ENCODE measurements around the gene IRS2. TPM values are rescaled to one million over a fixed set of nuclear protein-coding genes. Genes with fewer than 3 reads are reported as not detected.

The IRS2 gene
- total and polyA plus RNA-seq, 9 donors, result 14.6 to 40.9 (median 26.6) TPM

- no peak overlapping the region for H3K4me3 ChIP-seq
- no peak for DNase-seq
- no peak overlapping the region for H3K27ac ChIP-seq
- H3K9me3 ChIP-seq, result no peaks in the 10 kb centered on the region
- no peaks in the 10 kb centered on the region for H3K36me3 ChIP-seq
- TF ChIP-seq POLR2A (IDR thresholded peaks at IDR 0.05), result no peak
- TF ChIP-seq CTCF (IDR thresholded peaks at IDR 0.05), result no peak
- no peak for TF ChIP-seq EP300 (IDR thresholded peaks at IDR 0.05)
- intact Hi-C loops (cut with DNase I), result no loop called here
- H3K4me1 ChIP-seq (ENCODE audit: insufficient read depth), result peaks cover 18% of the 10 kb centered on the region
- H3K27me3 ChIP-seq, result no peaks in the 10 kb centered on the region
- 58 to 72% (median 65%) methylated on average over 10 of the region's 10 CpGs for WGBS, 3 donors
Measured at GRCh38 chr13:109764470-109765291, 21.7 kb downstream of the IRS2 start.

- H3K36me3 ChIP-seq, result no peaks in the 10 kb centered on the region
- intact Hi-C loops (cut with DNase I), result no loop called here
- H3K27ac ChIP-seq, result no peak overlapping the region
- DNase-seq, result no peak
- peaks cover 18% of the 10 kb centered on the region for H3K4me1 ChIP-seq (ENCODE audit: insufficient read depth)
- TF ChIP-seq POLR2A (IDR thresholded peaks at IDR 0.05) (no peak), EP300 (IDR thresholded peaks at IDR 0.05) (no peak), CTCF (IDR thresholded peaks at IDR 0.05) (no peak)
- no peaks in the 10 kb centered on the region for H3K27me3 ChIP-seq
- WGBS, 3 donors, result 85 to 95% (median 87%) methylated on average over 7 of the region's 7 CpGs
- H3K9me3 ChIP-seq, result no peaks in the 10 kb centered on the region
- H3K4me3 ChIP-seq, result no peak overlapping the region
Measured at GRCh38 chr13:109764045-109764444, 22.3 kb downstream of the IRS2 start.

- Histone ChIP-seq H3K27me3 (no peaks in the 10 kb centered on the region), H3K36me3 (no peaks in the 10 kb centered on the region), H3K4me1 (ENCODE audit: insufficient read depth) (peaks cover 20% of the 10 kb centered on the region), H3K4me3 (no peak overlapping the region), H3K27ac (no peak overlapping the region), H3K9me3 (no peaks in the 10 kb centered on the region)
- intact Hi-C loops (cut with DNase I), result no loop called here
- 91 to 94% (median 92%) methylated on average over 6 of the region's 6 CpGs for WGBS, 3 donors
- TF ChIP-seq CTCF (IDR thresholded peaks at IDR 0.05), result no peak
- no peak for TF ChIP-seq EP300 (IDR thresholded peaks at IDR 0.05)
- DNase-seq, result no peak
Measured at GRCh38 chr13:109762791-109763190, 23.6 kb downstream of the IRS2 start.

DNA sequence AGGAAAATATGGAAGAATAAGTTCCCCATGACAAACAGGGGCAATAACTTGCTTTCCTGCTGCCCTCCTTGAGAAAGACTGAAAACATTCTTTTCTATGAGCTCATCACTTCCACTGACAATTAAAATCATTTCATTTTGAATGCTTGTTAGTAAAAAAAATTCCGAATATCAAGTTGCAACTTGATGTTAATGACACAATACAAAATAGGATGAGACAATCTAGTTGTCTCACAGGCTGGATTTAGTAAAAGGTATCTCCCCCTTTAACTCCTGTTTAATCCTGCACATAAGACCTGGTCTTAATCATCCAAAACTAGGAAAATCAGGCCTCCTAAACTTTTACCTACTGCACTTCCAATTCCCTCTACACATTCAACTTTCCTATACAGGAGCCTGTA lies 24.7 kb downstream of the IRS2 start:
- DNase-seq, result no peak
- Histone ChIP-seq H3K27ac (no peak overlapping the region), H3K27me3 (no peaks in the 10 kb centered on the region), H3K36me3 (no peaks in the 10 kb centered on the region), H3K4me3 (no peak overlapping the region), H3K4me1 (ENCODE audit: insufficient read depth) (peaks cover 13% of the 10 kb centered on the region), H3K9me3 (no peaks in the 10 kb centered on the region)
- TF ChIP-seq POLR2A (IDR thresholded peaks at IDR 0.05), result no peak
- TF ChIP-seq EP300 (IDR thresholded peaks at IDR 0.05), result no peak
- no peak for TF ChIP-seq CTCF (IDR thresholded peaks at IDR 0.05)
- WGBS, 3 donors, result 40 to 94% (median 84%) methylated on average over 1 of the region's 1 CpG
- intact Hi-C loops (cut with DNase I), result no loop called here
